ENCODE measurements around the gene KIF1B.

DNA sequence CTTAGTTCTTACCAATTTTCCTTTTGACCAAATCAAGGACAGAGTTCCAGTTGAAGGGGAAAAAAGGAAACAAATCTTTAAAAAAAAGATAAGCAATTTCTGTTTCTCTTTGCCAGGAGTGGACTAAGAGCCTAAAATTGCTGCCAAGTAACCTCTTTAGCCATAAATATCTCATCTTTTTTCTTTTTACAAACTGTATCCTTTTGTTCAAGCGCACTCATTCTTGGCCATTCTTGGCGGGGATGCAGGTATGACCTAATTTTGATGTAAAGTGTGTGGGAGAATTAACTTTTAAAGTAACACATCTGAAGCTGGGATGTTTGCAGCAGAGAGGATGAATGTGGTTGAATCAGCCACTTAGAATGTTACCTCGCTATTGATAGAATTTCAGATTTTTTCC, 13.4 kb upstream of the KIF1B start:
- TF ChIP-seq, protein P1, sequence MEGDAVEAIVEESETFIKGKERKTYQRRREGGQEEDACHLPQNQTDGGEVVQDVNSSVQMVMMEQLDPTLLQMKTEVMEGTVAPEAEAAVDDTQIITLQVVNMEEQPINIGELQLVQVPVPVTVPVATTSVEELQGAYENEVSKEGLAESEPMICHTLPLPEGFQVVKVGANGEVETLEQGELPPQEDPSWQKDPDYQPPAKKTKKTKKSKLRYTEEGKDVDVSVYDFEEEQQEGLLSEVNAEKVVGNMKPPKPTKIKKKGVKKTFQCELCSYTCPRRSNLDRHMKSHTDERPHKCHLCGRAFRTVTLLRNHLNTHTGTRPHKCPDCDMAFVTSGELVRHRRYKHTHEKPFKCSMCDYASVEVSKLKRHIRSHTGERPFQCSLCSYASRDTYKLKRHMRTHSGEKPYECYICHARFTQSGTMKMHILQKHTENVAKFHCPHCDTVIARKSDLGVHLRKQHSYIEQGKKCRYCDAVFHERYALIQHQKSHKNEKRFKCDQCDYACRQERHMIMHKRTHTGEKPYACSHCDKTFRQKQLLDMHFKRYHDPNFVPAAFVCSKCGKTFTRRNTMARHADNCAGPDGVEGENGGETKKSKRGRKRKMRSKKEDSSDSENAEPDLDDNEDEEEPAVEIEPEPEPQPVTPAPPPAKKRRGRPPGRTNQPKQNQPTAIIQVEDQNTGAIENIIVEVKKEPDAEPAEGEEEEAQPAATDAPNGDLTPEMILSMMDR (IDR thresholded peaks at IDR 0.05) = no peak
- no peak for TF ChIP-seq SIN3A (IDR thresholded peaks at IDR 0.05; ENCODE audit: borderline replicate concordance, insufficient read depth, low read depth, low read length)
- TF ChIP-seq POLR2AphosphoS5 (IDR thresholded peaks at IDR 0.05; ENCODE audit: low read depth, low read length) = no peak
- no peak for TF ChIP-seq TCF7L2 (IDR thresholded peaks at IDR 0.05; ENCODE audit: low read depth, low read length)

Data from Panc1 (cell line).